Measurements from ENCODE around the gene SNTG2.
"Not testable (repeated sequence)": the region's sequence is repeated elsewhere in the genome, so short reads cannot be mapped to it uniquely, and the experiment has no call there.

GRCh38 chr2:1133896-1134295 lies 183.2 kb downstream of the SNTG2 start:
- TF ChIP-seq CTCF (IDR thresholded peaks at IDR 0.05); POLR2A (IDR thresholded peaks at IDR 0.05); POLR2AphosphoS5 (IDR thresholded peaks at IDR 0.05; ENCODE audit: insufficient read depth in 1 of 2, low read depth in 1 of 2): not testable (repeated sequence)
